ENCODE measurements around the gene APCDD1L.

Gene APCDD1L

GRCh38 chr20:58528412-58528811 is 13.2 kb upstream of the APCDD1L start:
- no peak overlapping the region for H2AFZ ChIP-seq
- no peak overlapping the region for H3K27ac ChIP-seq
- no peaks in the 10 kb centered on the region for H3K27me3 ChIP-seq (ENCODE audit: control insufficient read depth, insufficient read depth, low read length)
- no peak overlapping the region for H3K4me2 ChIP-seq (ENCODE audit: low read length)
- no peaks in the 10 kb centered on the region for H3K36me3 ChIP-seq (ENCODE audit: control insufficient read depth, insufficient read depth, low read length)
- H3K79me2 ChIP-seq, result no peaks in the 10 kb centered on the region
- H3K4me3 ChIP-seq (ENCODE audit: low read depth, low read length), result no peak overlapping the region
- H3K9me3 ChIP-seq (ENCODE audit: control insufficient read depth, low read length), result peaks cover 3% of the 10 kb centered on the region
- H3K9ac ChIP-seq, result no peak overlapping the region
- TF ChIP-seq CTCF (IDR thresholded peaks at IDR 0.05), result no peak
- H3K4me1 ChIP-seq, result no peaks in the 10 kb centered on the region

GRCh38 chr20:58526411-58526810 is 11.2 kb upstream of the APCDD1L start:
- Histone ChIP-seq H3K27ac (no peak overlapping the region), H3K9ac (no peak overlapping the region), H3K79me2 (no peaks in the 10 kb centered on the region), H3K36me3 (ENCODE audit: control insufficient read depth, insufficient read depth, low read length) (no peaks in the 10 kb centered on the region), H2AFZ (no peak overlapping the region), H3K4me2 (ENCODE audit: low read length) (no peak overlapping the region), H3K27me3 (ENCODE audit: control insufficient read depth, insufficient read depth, low read length) (no peaks in the 10 kb centered on the region), H3K4me3 (ENCODE audit: low read depth, low read length) (no peak overlapping the region), H3K9me3 (ENCODE audit: control insufficient read depth, low read length) (peaks cover 3% of the 10 kb centered on the region), H3K4me1 (no peaks in the 10 kb centered on the region)
- TF ChIP-seq CTCF (IDR thresholded peaks at IDR 0.05), result no peak

GRCh38 chr20:58524814-58525213 is 9.6 kb upstream of the APCDD1L start:
- no peak for TF ChIP-seq CTCF (IDR thresholded peaks at IDR 0.05)
- Histone ChIP-seq H3K9ac (no peak overlapping the region), H2AFZ (no peak overlapping the region), H3K79me2 (no peaks in the 10 kb centered on the region), H3K4me3 (ENCODE audit: low read depth, low read length) (no peak overlapping the region), H3K9me3 (ENCODE audit: control insufficient read depth, low read length) (no peaks in the 10 kb centered on the region), H3K27me3 (ENCODE audit: control insufficient read depth, insufficient read depth, low read length) (no peaks in the 10 kb centered on the region), H3K4me2 (ENCODE audit: low read length) (no peak overlapping the region), H3K27ac (no peak overlapping the region), H3K4me1 (no peaks in the 10 kb centered on the region), H3K36me3 (ENCODE audit: control insufficient read depth, insufficient read depth, low read length) (no peaks in the 10 kb centered on the region)

- no peak for TF ChIP-seq CTCF (IDR thresholded peaks at IDR 0.05)
- Histone ChIP-seq H3K79me2 (no peaks in the 10 kb centered on the region), H3K4me3 (ENCODE audit: low read depth, low read length) (no peak overlapping the region), H3K27ac (no peak overlapping the region), H3K9ac (no peak overlapping the region), H3K4me1 (no peaks in the 10 kb centered on the region), H3K9me3 (ENCODE audit: control insufficient read depth, low read length) (no peaks in the 10 kb centered on the region), H2AFZ (no peak overlapping the region), H3K27me3 (ENCODE audit: control insufficient read depth, insufficient read depth, low read length) (no peaks in the 10 kb centered on the region), H3K4me2 (ENCODE audit: low read length) (no peak overlapping the region), H3K36me3 (ENCODE audit: control insufficient read depth, insufficient read depth, low read length) (no peaks in the 10 kb centered on the region)
These were observed 8.7 kb upstream of the APCDD1L start for GRCh38 chr20:58523971-58524315.

GRCh38 chr20:58523072-58523970 is 8.1 kb upstream of the APCDD1L start:
- H3K36me3 ChIP-seq (ENCODE audit: control insufficient read depth, insufficient read depth, low read length), result no peaks in the 10 kb centered on the region
- H3K4me3 ChIP-seq (ENCODE audit: low read depth, low read length), result no peak overlapping the region
- no peaks in the 10 kb centered on the region for H3K27me3 ChIP-seq (ENCODE audit: control insufficient read depth, insufficient read depth, low read length)
- no peaks in the 10 kb centered on the region for H3K4me1 ChIP-seq
- H3K4me2 ChIP-seq (ENCODE audit: low read length), result no peak overlapping the region
- no peak overlapping the region for H3K27ac ChIP-seq
- no peaks in the 10 kb centered on the region for H3K79me2 ChIP-seq
- no peak for TF ChIP-seq CTCF (IDR thresholded peaks at IDR 0.05)
- no peak overlapping the region for H3K9ac ChIP-seq
- no peak overlapping the region for H2AFZ ChIP-seq
- no peaks in the 10 kb centered on the region for H3K9me3 ChIP-seq (ENCODE audit: control insufficient read depth, low read length)
